Neural crest cell (in vitro differentiated cells): ENCODE results near the gene SLC35F2. TPM values are rescaled to one million over a fixed set of nuclear protein-coding genes. Genes with fewer than 3 reads are reported as not detected.
"Not testable (repeated sequence)": the region's sequence is repeated elsewhere in the genome, so short reads cannot be mapped to it uniquely, and the experiment has no call there.

ENCODE experiments used
- DNase-seq: peaks from one replicate; pipeline ENCODE4 v3.0.0; 2021; ENCODE audit warnings: low read depth, mixed read lengths, low spot score
- H3K27ac Mint-ChIP-seq: one replicate; pipeline ENCODE4 v1.8.0; 2021; ENCODE audit warnings: mild to moderate bottlenecking, mixed read lengths; ENCODE audit not compliant: unreplicated experiment
- H3K27me3 Mint-ChIP-seq: 2 replicates; pipeline ENCODE4 v1.8.0; 2021; ENCODE audit warnings: low read depth, mild to moderate bottlenecking, mixed read lengths
- H3K36me3 Mint-ChIP-seq: 2 replicates; pipeline ENCODE4 v1.8.0; 2021; ENCODE audit warnings: low read depth, mild to moderate bottlenecking, mixed read lengths
- H3K4me1 Mint-ChIP-seq: 2 replicates; pipeline ENCODE4 v1.8.0; 2021; ENCODE audit warnings: mixed read lengths
- H3K4me3 Mint-ChIP-seq: one replicate; pipeline ENCODE4 v1.8.0; 2021; ENCODE audit warnings: mild to moderate bottlenecking, mixed read lengths
- H3K9me3 Mint-ChIP-seq: 2 replicates; pipeline ENCODE4 v1.8.0; 2021; ENCODE audit warnings: mixed read lengths
- CTCF ChIP-seq: fragments of 200-600 bp; sonication (generic); conservative IDR thresholded peaks from 2 replicates; pipeline ENCODE4 v1.5.0; 2021; ENCODE audit warnings: antibody characterized with exemption, mild to moderate bottlenecking
- total RNA-seq: library from RNA; stranded (reverse); gene quantifications from 2 replicates; pipeline ENCODE4 v1.2.1, GENCODE V29; 2021

SLC35F2 gene
- total RNA-seq, 1 donor from 2014 or later: 18.5 TPM

- TF ChIP-seq CTCF: no peak
- H3K27ac Mint-ChIP-seq: no peak overlapping the region
- no peaks in the 10 kb centered on the region for H3K4me1 Mint-ChIP-seq
- no peaks in the 10 kb centered on the region for H3K36me3 Mint-ChIP-seq
- DNase-seq: no peak
- H3K27me3 Mint-ChIP-seq: no peaks in the 10 kb centered on the region
- H3K9me3 Mint-ChIP-seq: no peaks in the 10 kb centered on the region
- no peak overlapping the region for H3K4me3 Mint-ChIP-seq
Observed at GRCh38 chr11:107834995-107835394, 23.6 kb downstream of the SLC35F2 start.

- not testable (repeated sequence) for DNase-seq, H3K27ac Mint-ChIP-seq, H3K9me3 Mint-ChIP-seq, H3K4me1 Mint-ChIP-seq, H3K36me3 Mint-ChIP-seq, H3K27me3 Mint-ChIP-seq, H3K4me3 Mint-ChIP-seq
Observed at GRCh38 chr11:107833926-107834325, 24.7 kb downstream of the SLC35F2 start.

- Mint-ChIP-seq H3K27ac (no peak overlapping the region), H3K9me3 (no peaks in the 10 kb centered on the region), H3K36me3 (no peaks in the 10 kb centered on the region), H3K27me3 (no peaks in the 10 kb centered on the region), H3K4me1 (no peaks in the 10 kb centered on the region), H3K4me3 (no peak overlapping the region)
- TF ChIP-seq CTCF: no peak
- DNase-seq: no peak
Observed at GRCh38 chr11:107830915-107831540, 27.6 kb downstream of the SLC35F2 start.

GRCh38 chr11:107827041-107827440 is 31.5 kb downstream of the SLC35F2 start:
- TF ChIP-seq CTCF: no peak
- H3K36me3 Mint-ChIP-seq: no peaks in the 10 kb centered on the region
- H3K27ac Mint-ChIP-seq: no peak overlapping the region

GRCh38 chr11:107825875-107826274 is 32.7 kb downstream of the SLC35F2 start:
- Mint-ChIP-seq H3K27me3 (no peaks in the 10 kb centered on the region), H3K9me3 (no peaks in the 10 kb centered on the region), H3K36me3 (no peaks in the 10 kb centered on the region), H3K4me1 (no peaks in the 10 kb centered on the region), H3K27ac (no peak overlapping the region), H3K4me3 (no peak overlapping the region)
- no peak for TF ChIP-seq CTCF
- no peak for DNase-seq

More at GRCh38 chr11:107827041-107827440, 31.5 kb downstream of the SLC35F2 start:
- Mint-ChIP-seq H3K27me3 (no peaks in the 10 kb centered on the region), H3K4me1 (no peaks in the 10 kb centered on the region), H3K4me3 (no peak overlapping the region), H3K9me3 (no peaks in the 10 kb centered on the region)
- no peak for DNase-seq

GRCh38 chr11:107824668-107825369 is 33.8 kb downstream of the SLC35F2 start:
- H3K36me3 Mint-ChIP-seq: no peaks in the 10 kb centered on the region

More at GRCh38 chr11:107824668-107825369, 33.8 kb downstream of the SLC35F2 start:
- H3K27ac Mint-ChIP-seq: no peak overlapping the region
- H3K9me3 Mint-ChIP-seq: no peaks in the 10 kb centered on the region
- no peaks in the 10 kb centered on the region for H3K4me1 Mint-ChIP-seq
- H3K27me3 Mint-ChIP-seq: no peaks in the 10 kb centered on the region
- H3K4me3 Mint-ChIP-seq: no peak overlapping the region
- no peak for DNase-seq
- no peak for TF ChIP-seq CTCF
